Kidney (tissue), 14 donors: Measurements from ENCODE around the gene TGOLN2. TPM values are rescaled to one million over a fixed set of nuclear protein-coding genes. Genes with fewer than 3 reads are reported as not detected.
"Not testable (repeated sequence)": the region's sequence is repeated elsewhere in the genome, so short reads cannot be mapped to it uniquely, and the experiment has no call there.

ENCODE experiments used
- DNase-seq, 5 donors: peaks; one replicate each; pipeline ENCODE4 v3.0.0-alpha.2; 2013 to 2020
- FAIRE-seq: peaks from 2 replicates; lab custom pipeline; 2012; peaks lifted over from hg19 to GRCh38; lab: Jason Lieb, UNC
- H3K27ac ChIP-seq, 2 donors: one replicate each; pipeline ENCODE4 v1.7.0; 2013; ENCODE audit warnings: low read depth in 2 of 2, low read length in 2 of 2, inconsistent platforms in 1 of 2
- H3K27me3 ChIP-seq: one replicate; pipeline ENCODE4 v1.7.1; 2013; ENCODE audit warnings: low read length, inconsistent platforms; ENCODE audit not compliant: control insufficient read depth, insufficient read depth
- H3K36me3 ChIP-seq, 3 donors: one replicate each; pipeline versions ENCODE4 v1.7.0 to v1.7.1; 2013; ENCODE audit warnings: low read length in 3 of 3, control low read depth in 1 of 3, inconsistent platforms in 1 of 3; ENCODE audit not compliant: insufficient read depth in 3 of 3, control insufficient read depth in 2 of 3
- H3K4me1 ChIP-seq, 3 donors: one replicate each; pipeline versions ENCODE4 v1.7.0 to v1.7.1; 2013; ENCODE audit warnings: low read length in 3 of 3, inconsistent platforms in 1 of 3, low read depth in 1 of 3; ENCODE audit not compliant: control insufficient read depth in 2 of 3, insufficient read depth in 2 of 3
- H3K4me3 ChIP-seq, 3 donors: one replicate each; pipeline versions ENCODE4 v1.7.0 to v1.8.1; 2013; ENCODE audit warnings: low read length in 3 of 3, control low read depth in 1 of 3, inconsistent platforms in 1 of 3
- H3K9ac ChIP-seq, 3 donors: one replicate each; pipeline versions ENCODE4 v1.7.0 to v1.7.1; 2013; ENCODE audit warnings: low read length in 3 of 3, control low read depth in 1 of 3, inconsistent platforms in 1 of 3
- H3K9me3 ChIP-seq, 3 donors: one replicate each; pipeline versions ENCODE4 v1.7.0 to v1.7.1; 2013; ENCODE audit warnings: low read length in 3 of 3, control low read depth in 1 of 3, inconsistent platforms in 1 of 3; ENCODE audit not compliant: control insufficient read depth in 2 of 3, insufficient read depth in 1 of 3
- CTCF ChIP-seq: IDR thresholded peaks from 3 replicates; pipeline ENCODE4 v1.5.1; 2012; ENCODE audit warnings: mild to moderate bottlenecking, moderate library complexity, borderline replicate concordance; ENCODE audit not compliant: insufficient read depth; ENCODE audit errors: extremely low read depth
- intact Hi-C: fragments of 100-400 bp; cut with DNase I; formaldehyde crosslinking; loops from one replicate; pipeline ENCODE4 v1.11.1; 2022
- polyA plus RNA-seq: library from polyadenylated mRNA; stranded (reverse); fragments of 350-450 nt; fragmentation: Illumina TruSeq; extraction: RNeasy Lipid Tissue Mini Kit (QIAGEN cat#74804); gene quantifications from one replicate; pipeline ENCODE4 v1.2.3, GENCODE V29; 2014; ENCODE audit warnings: low read depth, low replicate concordance; ENCODE audit not compliant: insufficient read depth
- total RNA-seq: library from RNA; stranded (reverse); fragmentation: NEBNext Ultra II Directional; extraction: Animal tissue kit (Norgen Biotek cat#: 25700); gene quantifications from one replicate; pipeline ENCODE4 v1.2.1, GENCODE V29; 2021
- donor health status: control.
- donor health status: control.
- donor health status: control.
- donor health status: control.
- donor health status: control.
- donor health status: DM: yes; HTN: yes; CAD: no.
- donor health status: Normal renal cell carcinoma (clear cell type).

Gene TGOLN2
- total and polyA plus RNA-seq, 2 donors from 2014 or later = 71.8 to 175 TPM

- intact Hi-C loops = no loop called here
- peaks cover 0 to 14% (median 0%) of the 10 kb centered on the region in 3 donors for H3K36me3 ChIP-seq
Measured at GRCh38 chr2:85367180-85367579, 39.4 kb upstream of the TGOLN2 start.

GRCh38 chr2:85362653-85363387 lies 35.0 kb upstream of the TGOLN2 start:
- H3K27ac ChIP-seq, intact Hi-C loops, DNase-seq, H3K9ac ChIP-seq, H3K9me3 ChIP-seq, H3K36me3 ChIP-seq, FAIRE-seq, H3K4me1 ChIP-seq, H3K4me3 ChIP-seq, H3K27me3 ChIP-seq: not testable (repeated sequence)

More at GRCh38 chr2:85367180-85367579, 39.4 kb upstream of the TGOLN2 start:
- Histone ChIP-seq H3K9ac (no peak overlapping the region), H3K27ac (no peak overlapping the region), H3K4me1 (no peaks in the 10 kb centered on the region), H3K9me3 (no peaks in the 10 kb centered on the region), H3K4me3 (no peak overlapping the region), H3K27me3 (no peaks in the 10 kb centered on the region)
- no peak for TF ChIP-seq CTCF
- DNase-seq (no peak), FAIRE-seq (no peak)

- H3K4me3 ChIP-seq = no peak overlapping the region
- intact Hi-C loops = no loop called here
- no peaks in the 10 kb centered on the region for H3K9me3 ChIP-seq
- FAIRE-seq (no peak), DNase-seq (no peak)
- no peak overlapping the region for H3K9ac ChIP-seq
- H3K27ac ChIP-seq = no peak overlapping the region
- H3K4me1 ChIP-seq = peaks cover 0 to 14% (median 3%) of the 10 kb centered on the region in 3 donors
- no peak for TF ChIP-seq CTCF
- no peaks in the 10 kb centered on the region for H3K27me3 ChIP-seq
- peaks cover 2 to 3% (median 3%) of the 10 kb centered on the region in 3 donors for H3K36me3 ChIP-seq
Measured at GRCh38 chr2:85357736-85358135, 29.9 kb upstream of the TGOLN2 start.

DNA sequence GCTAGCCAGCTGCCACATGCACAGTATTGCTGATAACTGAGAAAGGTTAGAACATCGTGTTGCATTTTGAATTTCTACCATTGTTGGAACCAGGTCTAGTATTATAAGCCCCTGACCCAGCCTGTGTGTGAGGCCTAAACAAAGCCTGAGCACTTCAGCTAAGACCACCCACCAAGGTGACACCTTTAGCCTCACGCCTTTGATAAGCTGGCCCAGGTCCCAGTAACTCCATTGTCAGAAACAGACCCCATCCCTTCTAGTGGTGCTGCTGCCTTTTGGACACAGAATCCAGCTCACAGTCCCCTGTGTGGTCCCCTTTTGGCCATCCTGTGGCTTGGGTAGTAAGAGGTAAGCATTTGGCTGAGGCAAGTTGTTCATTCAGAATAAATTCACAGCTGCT lies 28.4 kb upstream of the TGOLN2 start:
- intact Hi-C loops = no loop called here
- H3K4me1 ChIP-seq = peaks cover 0 to 14% (median 3%) of the 10 kb centered on the region in 3 donors
- peaks cover 2 to 8% (median 3%) of the 10 kb centered on the region in 3 donors for H3K36me3 ChIP-seq
- no peak overlapping the region for H3K4me3 ChIP-seq
- no peaks in the 10 kb centered on the region for H3K27me3 ChIP-seq
- no peak overlapping the region for H3K27ac ChIP-seq
- no peak for DNase-seq
- no peak for FAIRE-seq
- no peaks in the 10 kb centered on the region for H3K9me3 ChIP-seq
- H3K9ac ChIP-seq = no peak overlapping the region
- TF ChIP-seq CTCF = no peak
